ENCODE measurements around the gene RXFP3. TPM values are rescaled to one million over a fixed set of nuclear protein-coding genes. Genes with fewer than 3 reads are reported as not detected.
"Not testable (repeated sequence)": the region's sequence is repeated elsewhere in the genome, so short reads cannot be mapped to it uniquely, and the experiment has no call there.

Gene RXFP3
- total RNA-seq, 1 experiment from 2014 or later: not detected

GRCh38 chr5:33944543-33945132 lies 8.5 kb downstream of the RXFP3 start:
- ChIA-PET CTCF (no interaction called here), POLR2A (ENCODE audit: low non-redundant PET) (no interaction called here)
- no peak for TF ChIP-seq EZH2 (IDR thresholded peaks at IDR 0.05; ENCODE audit: borderline replicate concordance, low read depth, low read length, poor library complexity, severe bottlenecking)
- TF ChIP-seq, protein P1, sequence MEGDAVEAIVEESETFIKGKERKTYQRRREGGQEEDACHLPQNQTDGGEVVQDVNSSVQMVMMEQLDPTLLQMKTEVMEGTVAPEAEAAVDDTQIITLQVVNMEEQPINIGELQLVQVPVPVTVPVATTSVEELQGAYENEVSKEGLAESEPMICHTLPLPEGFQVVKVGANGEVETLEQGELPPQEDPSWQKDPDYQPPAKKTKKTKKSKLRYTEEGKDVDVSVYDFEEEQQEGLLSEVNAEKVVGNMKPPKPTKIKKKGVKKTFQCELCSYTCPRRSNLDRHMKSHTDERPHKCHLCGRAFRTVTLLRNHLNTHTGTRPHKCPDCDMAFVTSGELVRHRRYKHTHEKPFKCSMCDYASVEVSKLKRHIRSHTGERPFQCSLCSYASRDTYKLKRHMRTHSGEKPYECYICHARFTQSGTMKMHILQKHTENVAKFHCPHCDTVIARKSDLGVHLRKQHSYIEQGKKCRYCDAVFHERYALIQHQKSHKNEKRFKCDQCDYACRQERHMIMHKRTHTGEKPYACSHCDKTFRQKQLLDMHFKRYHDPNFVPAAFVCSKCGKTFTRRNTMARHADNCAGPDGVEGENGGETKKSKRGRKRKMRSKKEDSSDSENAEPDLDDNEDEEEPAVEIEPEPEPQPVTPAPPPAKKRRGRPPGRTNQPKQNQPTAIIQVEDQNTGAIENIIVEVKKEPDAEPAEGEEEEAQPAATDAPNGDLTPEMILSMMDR (conservative IDR thresholded peaks at IDR 0.05; ENCODE audit: low read depth, low read length): no peak
- Histone ChIP-seq H3K4me3 (ENCODE audit: low read depth, low read length, poor library complexity, severe bottlenecking) (no peak overlapping the region), H3K27ac (ENCODE audit: low read depth, low read length, poor library complexity, severe bottlenecking) (no peak overlapping the region), H3K36me3 (ENCODE audit: insufficient read depth, low read length, poor library complexity, severe bottlenecking) (no peaks in the 10 kb centered on the region), H3K4me1 (ENCODE audit: insufficient read depth, low read length, poor library complexity, severe bottlenecking) (no peaks in the 10 kb centered on the region), H3K9me3 (ENCODE audit: low read depth, low read length, poor library complexity, severe bottlenecking) (no peaks in the 10 kb centered on the region), H3K27me3 (replicated peaks; ENCODE audit: insufficient read depth, low read depth, low read length, poor library complexity) (peaks cover 69% of the 10 kb centered on the region)
- no peak for DNase-seq (ENCODE audit: low spot score)
- no TSS peak for BruUV-seq (replicated peaks)
- intact Hi-C loops (cut with micrococcal nuclease; ENCODE audit: unreplicated experiment): no loop called here

DNA sequence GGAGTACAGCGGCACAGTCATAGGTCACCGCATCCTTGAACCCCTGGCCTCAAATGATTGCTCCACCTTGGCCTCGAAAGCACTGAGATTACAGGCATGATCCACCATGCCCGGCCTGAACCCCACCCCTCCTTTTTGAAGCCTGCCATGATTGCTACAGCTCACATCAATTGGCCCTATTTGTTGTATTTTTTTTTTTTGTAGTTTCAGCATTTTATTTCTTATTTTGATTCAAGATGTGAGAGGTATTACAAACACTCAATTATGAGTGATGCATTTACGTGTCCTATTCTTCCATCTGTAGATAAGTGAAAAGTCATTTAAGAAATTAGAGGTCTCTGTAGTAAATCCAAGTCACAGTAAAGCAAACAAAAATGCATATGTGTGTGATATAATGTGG lies 16.0 kb downstream of the RXFP3 start:
- intact Hi-C loops (cut with micrococcal nuclease; ENCODE audit: unreplicated experiment); H3K9me3 ChIP-seq (ENCODE audit: low read depth, low read length, poor library complexity, severe bottlenecking); DNase-seq (ENCODE audit: low spot score); POLR2A ChIA-PET (ENCODE audit: low non-redundant PET); H3K27me3 ChIP-seq (replicated peaks; ENCODE audit: insufficient read depth, low read depth, low read length, poor library complexity); H3K27ac ChIP-seq (ENCODE audit: low read depth, low read length, poor library complexity, severe bottlenecking); H3K36me3 ChIP-seq (ENCODE audit: insufficient read depth, low read length, poor library complexity, severe bottlenecking); H3K4me3 ChIP-seq (ENCODE audit: low read depth, low read length, poor library complexity, severe bottlenecking); CTCF ChIA-PET; H3K4me1 ChIP-seq (ENCODE audit: insufficient read depth, low read length, poor library complexity, severe bottlenecking); BruUV-seq (replicated peaks): not testable (repeated sequence)

DNA sequence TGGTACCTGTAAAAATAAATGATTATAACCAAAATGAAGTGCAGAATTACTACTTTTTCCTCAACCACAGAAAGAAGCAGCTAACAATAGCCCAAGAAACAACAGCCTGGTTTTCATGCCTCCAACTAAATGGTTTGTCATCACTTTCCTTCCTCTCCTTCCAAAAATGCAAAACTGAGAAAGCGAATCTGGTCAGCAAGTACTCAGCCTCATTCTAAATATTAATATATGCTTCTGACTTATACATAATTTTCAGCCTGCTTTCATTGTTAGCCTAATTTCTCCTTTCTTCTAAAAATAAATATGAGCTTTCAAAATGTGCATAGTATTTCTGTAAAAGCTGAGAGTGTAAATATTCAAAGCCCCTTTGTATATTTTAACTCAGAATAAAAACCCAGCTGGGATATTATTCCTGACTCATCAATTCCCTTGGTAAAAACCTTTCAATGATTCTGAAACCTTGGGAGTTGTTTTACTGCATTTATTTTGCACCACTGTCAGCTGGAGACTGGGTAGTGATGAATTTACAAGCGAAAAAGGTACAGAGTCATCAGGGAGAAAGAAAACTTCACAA lies 21.5 kb downstream of the RXFP3 start:
- no peaks in the 10 kb centered on the region for H3K36me3 ChIP-seq (ENCODE audit: insufficient read depth, low read length, poor library complexity, severe bottlenecking)
- H3K4me1 ChIP-seq (ENCODE audit: insufficient read depth, low read length, poor library complexity, severe bottlenecking): no peaks in the 10 kb centered on the region
- CTCF ChIA-PET: no interaction called here
- no peaks in the 10 kb centered on the region for H3K9me3 ChIP-seq (ENCODE audit: low read depth, low read length, poor library complexity, severe bottlenecking)
- TF ChIP-seq, protein P1 (conservative IDR thresholded peaks at IDR 0.05; ENCODE audit: low read depth, low read length): no peak
- TF ChIP-seq EZH2 (IDR thresholded peaks at IDR 0.05; ENCODE audit: borderline replicate concordance, low read depth, low read length, poor library complexity, severe bottlenecking): no peak
- POLR2A ChIA-PET (ENCODE audit: low non-redundant PET): no interaction called here
- no TSS peak for BruUV-seq (replicated peaks)
- intact Hi-C loops (cut with micrococcal nuclease; ENCODE audit: unreplicated experiment): no loop called here
- H3K27ac ChIP-seq (ENCODE audit: low read depth, low read length, poor library complexity, severe bottlenecking): no peak overlapping the region
- H3K27me3 ChIP-seq (replicated peaks; ENCODE audit: insufficient read depth, low read depth, low read length, poor library complexity): no peaks in the 10 kb centered on the region
- no peak overlapping the region for H3K4me3 ChIP-seq (ENCODE audit: low read depth, low read length, poor library complexity, severe bottlenecking)
- DNase-seq (ENCODE audit: low spot score): no peak

DNA sequence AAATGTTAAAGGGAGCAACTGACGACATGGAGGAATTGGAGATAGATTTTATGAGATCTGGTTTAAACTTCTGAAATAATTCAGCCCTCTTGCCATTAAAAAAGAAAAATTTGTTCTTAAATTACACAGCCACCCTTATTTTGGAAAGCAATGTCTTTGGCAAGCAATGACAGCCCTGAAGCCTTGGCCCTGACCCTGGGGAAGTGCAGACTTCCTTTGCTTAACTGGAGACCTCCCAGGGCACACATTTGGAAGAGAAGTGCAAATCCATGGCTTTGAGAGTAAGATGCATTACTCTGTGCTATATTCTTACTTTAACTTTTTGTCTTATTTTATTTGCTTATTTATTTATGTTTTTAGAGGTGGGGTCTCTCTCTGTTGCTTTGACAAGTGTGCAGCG lies 22.0 kb downstream of the RXFP3 start:
- TF ChIP-seq, protein P1 (conservative IDR thresholded peaks at IDR 0.05; ENCODE audit: low read depth, low read length): no peak
- no peak for TF ChIP-seq EZH2 (IDR thresholded peaks at IDR 0.05; ENCODE audit: borderline replicate concordance, low read depth, low read length, poor library complexity, severe bottlenecking)
- no peaks in the 10 kb centered on the region for H3K4me1 ChIP-seq (ENCODE audit: insufficient read depth, low read length, poor library complexity, severe bottlenecking)
- intact Hi-C loops (cut with micrococcal nuclease; ENCODE audit: unreplicated experiment): no loop called here
- DNase-seq (ENCODE audit: low spot score): no peak
- H3K9me3 ChIP-seq (ENCODE audit: low read depth, low read length, poor library complexity, severe bottlenecking): no peaks in the 10 kb centered on the region
- ChIA-PET POLR2A (ENCODE audit: low non-redundant PET) (no interaction called here), CTCF (no interaction called here)
- H3K4me3 ChIP-seq (ENCODE audit: low read depth, low read length, poor library complexity, severe bottlenecking): no peak overlapping the region
- H3K27me3 ChIP-seq (replicated peaks; ENCODE audit: insufficient read depth, low read depth, low read length, poor library complexity): no peaks in the 10 kb centered on the region
- BruUV-seq (replicated peaks): no TSS peak
- H3K27ac ChIP-seq (ENCODE audit: low read depth, low read length, poor library complexity, severe bottlenecking): no peak overlapping the region
- no peaks in the 10 kb centered on the region for H3K36me3 ChIP-seq (ENCODE audit: insufficient read depth, low read length, poor library complexity, severe bottlenecking)

Data from A673 (cell line).